ENCODE measurements around the gene EMP1.

EMP1 gene

GRCh38 chr12:13247596-13247995 is 51.1 kb downstream of the EMP1 start:
- TF ChIP-seq REST (IDR thresholded peaks at IDR 0.05; ENCODE audit: insufficient read depth in 1 of 2, low read depth in 2 of 2, low read length in 2 of 2) (no peak), TAF1 (IDR thresholded peaks at IDR 0.05; ENCODE audit: borderline replicate concordance, insufficient read depth, low read length) (no peak), SIN3A (IDR thresholded peaks at IDR 0.05; ENCODE audit: borderline replicate concordance, insufficient read depth, low read length) (no peak), POLR2AphosphoS5 (IDR thresholded peaks at IDR 0.05; ENCODE audit: low read depth, low read length) (no peak), FOXP2 (optimal IDR thresholded peaks at IDR 0.05; ENCODE audit: borderline replicate concordance, extremely low read depth, extremely low read length, insufficient read depth) (no peak)

GRCh38 chr12:13248964-13249363 is 52.4 kb downstream of the EMP1 start:
- TF ChIP-seq POLR2AphosphoS5 (IDR thresholded peaks at IDR 0.05; ENCODE audit: low read depth, low read length) (no peak), FOXP2 (optimal IDR thresholded peaks at IDR 0.05; ENCODE audit: borderline replicate concordance, extremely low read depth, extremely low read length, insufficient read depth) (no peak), SIN3A (IDR thresholded peaks at IDR 0.05; ENCODE audit: borderline replicate concordance, insufficient read depth, low read length) (no peak), REST (IDR thresholded peaks at IDR 0.05; ENCODE audit: insufficient read depth in 1 of 2, low read depth in 2 of 2, low read length in 2 of 2) (no peak), TAF1 (IDR thresholded peaks at IDR 0.05; ENCODE audit: borderline replicate concordance, insufficient read depth, low read length) (no peak)

GRCh38 chr12:13250416-13250815 is 53.9 kb downstream of the EMP1 start:
- no peak for TF ChIP-seq FOXP2 (optimal IDR thresholded peaks at IDR 0.05; ENCODE audit: borderline replicate concordance, extremely low read depth, extremely low read length, insufficient read depth)
- TF ChIP-seq TAF1 (IDR thresholded peaks at IDR 0.05; ENCODE audit: borderline replicate concordance, insufficient read depth, low read length): no peak
- no peak for TF ChIP-seq REST (IDR thresholded peaks at IDR 0.05; ENCODE audit: insufficient read depth in 1 of 2, low read depth in 2 of 2, low read length in 2 of 2)
- no peak for TF ChIP-seq POLR2AphosphoS5 (IDR thresholded peaks at IDR 0.05; ENCODE audit: low read depth, low read length)
- TF ChIP-seq SIN3A (IDR thresholded peaks at IDR 0.05; ENCODE audit: borderline replicate concordance, insufficient read depth, low read length): no peak

DNA sequence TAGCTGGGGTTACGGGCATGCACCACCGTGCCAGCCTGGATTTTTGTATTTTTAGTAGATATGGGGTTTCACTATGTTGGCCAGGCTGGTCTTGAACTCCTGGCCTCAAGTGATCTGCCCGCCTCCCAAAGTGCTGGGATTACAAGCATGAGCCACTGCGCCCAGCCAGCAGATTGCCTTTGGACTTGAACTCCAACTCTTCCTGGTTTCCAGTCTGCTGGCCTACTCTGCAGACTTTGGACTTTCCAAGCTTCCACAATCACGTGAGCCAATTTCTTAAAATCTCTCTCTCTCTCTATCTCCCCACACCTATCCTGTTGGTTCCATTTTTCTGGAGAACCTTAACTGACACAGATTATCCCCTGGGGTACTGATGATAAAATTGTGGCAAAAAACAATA is 55.0 kb downstream of the EMP1 start:
- TF ChIP-seq FOXP2 (optimal IDR thresholded peaks at IDR 0.05; ENCODE audit: borderline replicate concordance, extremely low read depth, extremely low read length, insufficient read depth) (no peak), TAF1 (IDR thresholded peaks at IDR 0.05; ENCODE audit: borderline replicate concordance, insufficient read depth, low read length) (no peak), REST (IDR thresholded peaks at IDR 0.05; ENCODE audit: insufficient read depth in 1 of 2, low read depth in 2 of 2, low read length in 2 of 2) (no peak), SIN3A (IDR thresholded peaks at IDR 0.05; ENCODE audit: borderline replicate concordance, insufficient read depth, low read length) (no peak), POLR2AphosphoS5 (IDR thresholded peaks at IDR 0.05; ENCODE audit: low read depth, low read length) (no peak)

DNA sequence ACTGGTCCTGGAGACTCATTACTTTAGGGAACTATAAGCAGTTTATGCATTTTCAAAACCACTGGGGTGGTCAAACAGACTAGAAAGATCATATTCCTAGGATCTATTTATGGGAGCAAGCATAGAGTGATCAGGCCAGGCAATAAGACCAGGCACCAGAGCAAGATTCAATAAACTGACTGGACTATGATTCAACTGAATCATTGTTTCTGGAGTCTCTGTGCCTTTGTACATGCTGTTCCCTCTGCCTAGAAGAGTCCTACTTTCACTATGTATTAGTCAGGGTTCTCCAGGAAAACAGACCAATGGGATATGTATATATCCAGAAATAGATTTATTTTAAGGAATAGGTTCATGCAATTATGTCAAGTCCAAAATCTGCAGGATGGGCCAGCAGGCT is 55.5 kb downstream of the EMP1 start:
- TF ChIP-seq POLR2AphosphoS5 (IDR thresholded peaks at IDR 0.05; ENCODE audit: low read depth, low read length) (no peak), REST (IDR thresholded peaks at IDR 0.05; ENCODE audit: insufficient read depth in 1 of 2, low read depth in 2 of 2, low read length in 2 of 2) (no peak), SIN3A (IDR thresholded peaks at IDR 0.05; ENCODE audit: borderline replicate concordance, insufficient read depth, low read length) (no peak), FOXP2 (optimal IDR thresholded peaks at IDR 0.05; ENCODE audit: borderline replicate concordance, extremely low read depth, extremely low read length, insufficient read depth) (no peak), TAF1 (IDR thresholded peaks at IDR 0.05; ENCODE audit: borderline replicate concordance, insufficient read depth, low read length) (no peak)
